MM.1S (cell line): Measurements from ENCODE around the gene RALGAPA2.

Source experiments
- DNase-seq: peaks from one replicate; pipeline ENCODE4 v3.0.0-alpha.2; 2015
- H2AFZ ChIP-seq: fragments of 300-600 bp; sonication (generic); 2 replicates; pipeline ENCODE4 v1.6.0; 2016; ENCODE audit warnings: antibody characterized with exemption, low read length
- H3F3A ChIP-seq: fragments of 300-600 bp; sonication (generic); 2 replicates; pipeline ENCODE4 v1.6.1; 2016; ENCODE audit warnings: mild to moderate bottlenecking, antibody characterized with exemption, low read length, moderate library complexity, mixed read lengths; ENCODE audit not compliant: insufficient read depth
- H3K27ac ChIP-seq: fragments of 300-600 bp; sonication (generic); 2 replicates; pipeline ENCODE4 v1.5.1; 2016; ENCODE audit warnings: mild to moderate bottlenecking, low read length
- H3K27me3 ChIP-seq: fragments of 300-600 bp; sonication (generic); replicated peaks from 2 replicates; pipeline ENCODE4 v1.6.0; 2016; ENCODE audit warnings: low read length; ENCODE audit not compliant: insufficient read depth
- H3K36me3 ChIP-seq: fragments of 300-600 bp; sonication (generic); replicated peaks from 2 replicates; pipeline ENCODE4 v1.6.1; 2016; ENCODE audit warnings: mild to moderate bottlenecking, low read length, mixed read lengths; ENCODE audit not compliant: insufficient read depth
- H3K4me1 ChIP-seq: fragments of 300-600 bp; sonication (generic); 2 replicates; pipeline ENCODE4 v1.6.1; 2016; ENCODE audit warnings: low read length, mixed read lengths
- H3K4me2 ChIP-seq: fragments of 300-600 bp; sonication (generic); 2 replicates; pipeline ENCODE4 v1.6.0; 2016; ENCODE audit warnings: low read depth, low read length
- H3K4me3 ChIP-seq: fragments of 300-600 bp; sonication (generic); 2 replicates; pipeline ENCODE4 v1.5.1; 2016; ENCODE audit warnings: low read length, mixed read lengths
- H3K79me2 ChIP-seq: fragments of 300-600 bp; sonication (generic); 2 replicates; pipeline ENCODE4 v1.6.1; 2016; ENCODE audit warnings: mixed run types, low read length, mixed read lengths
- H3K9ac ChIP-seq: fragments of 300-600 bp; sonication (generic); 2 replicates; pipeline ENCODE4 v1.6.1; 2016; ENCODE audit warnings: low read length, mixed read lengths
- H3K9me2 ChIP-seq: fragments of 300-600 bp; sonication (generic); replicated peaks from 2 replicates; pipeline ENCODE4 v1.6.1; 2016; ENCODE audit warnings: mild to moderate bottlenecking, low read length, mixed read lengths; ENCODE audit not compliant: insufficient read depth
- H3K9me3 ChIP-seq: fragments of 300-600 bp; sonication (generic); replicated peaks from 2 replicates; pipeline ENCODE4 v1.6.1; 2016; ENCODE audit warnings: mild to moderate bottlenecking, low read length, mixed read lengths; ENCODE audit not compliant: insufficient read depth
- H4K20me1 ChIP-seq: fragments of 300-600 bp; sonication (generic); 2 replicates; pipeline ENCODE4 v1.6.1; 2016; ENCODE audit warnings: mild to moderate bottlenecking, low read length, moderate library complexity, mixed read lengths; ENCODE audit not compliant: insufficient read depth
- CTCF ChIP-seq: fragments of 300-600 bp; sonication (generic); IDR thresholded peaks from 2 replicates; pipeline ENCODE4 v1.5.1; 2016; ENCODE audit warnings: antibody characterized with exemption, low read length, mixed read lengths
- EZH2 ChIP-seq: fragments of 300-600 bp; sonication (generic); optimal IDR thresholded peaks from 2 replicates; pipeline ENCODE3; 2017; ENCODE audit warnings: low read depth, mild to moderate bottlenecking, antibody characterized with exemption, low read length, mixed read lengths
- EZH2phosphoT487 ChIP-seq: fragments of 300-600 bp; sonication (generic); IDR thresholded peaks from 2 replicates; pipeline ENCODE4 v1.6.1; 2018; ENCODE audit warnings: antibody characterized with exemption, low read length

Gene RALGAPA2

GRCh38 chr20:20521736-20522135 lies 190.7 kb downstream of the RALGAPA2 start:
- no peaks in the 10 kb centered on the region for H4K20me1 ChIP-seq
- no peak overlapping the region for H3K27ac ChIP-seq
- H2AFZ ChIP-seq = no peak overlapping the region
- H3K9me2 ChIP-seq = no peaks in the 10 kb centered on the region
- H3F3A ChIP-seq = no peaks in the 10 kb centered on the region
- H3K9ac ChIP-seq = no peak overlapping the region
- no peak for DNase-seq
- no peaks in the 10 kb centered on the region for H3K79me2 ChIP-seq
- H3K4me2 ChIP-seq = no peak overlapping the region
- no peak overlapping the region for H3K4me3 ChIP-seq
- no peaks in the 10 kb centered on the region for H3K4me1 ChIP-seq
- TF ChIP-seq CTCF (no peak), EZH2 (no peak), EZH2phosphoT487 (no peak)
- H3K36me3 ChIP-seq = no peaks in the 10 kb centered on the region
- no peaks in the 10 kb centered on the region for H3K27me3 ChIP-seq
- no peaks in the 10 kb centered on the region for H3K9me3 ChIP-seq

DNA sequence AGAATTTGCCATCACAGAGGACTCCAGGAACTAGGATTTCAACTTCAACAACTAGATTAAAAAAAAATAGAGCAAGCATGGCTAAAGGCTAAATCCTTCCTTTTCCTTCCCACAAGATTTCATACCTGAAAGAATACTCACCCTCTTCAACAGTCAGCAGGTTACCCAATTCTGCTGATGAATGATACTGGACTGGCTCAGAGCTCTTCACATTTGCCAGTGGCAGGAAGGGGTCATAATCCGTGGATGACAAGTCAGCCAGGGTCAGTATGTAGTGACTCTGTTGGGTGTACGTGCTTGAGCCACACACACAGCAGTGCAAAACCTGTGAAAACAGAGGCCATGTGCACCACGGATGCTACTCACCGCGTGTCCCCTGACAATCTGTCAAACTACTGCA lies 191.7 kb downstream of the RALGAPA2 start:
- Histone ChIP-seq H2AFZ (no peak overlapping the region), H3K4me2 (no peak overlapping the region), H3K9me2 (no peaks in the 10 kb centered on the region), H3K27ac (no peak overlapping the region), H3K9me3 (no peaks in the 10 kb centered on the region), H3F3A (no peaks in the 10 kb centered on the region), H4K20me1 (no peaks in the 10 kb centered on the region), H3K4me1 (no peaks in the 10 kb centered on the region), H3K4me3 (no peak overlapping the region), H3K79me2 (no peaks in the 10 kb centered on the region), H3K36me3 (no peaks in the 10 kb centered on the region), H3K27me3 (no peaks in the 10 kb centered on the region), H3K9ac (no peak overlapping the region)
- DNase-seq = no peak
- TF ChIP-seq EZH2phosphoT487 = no peak
- TF ChIP-seq CTCF = no peak
- TF ChIP-seq EZH2 = no peak

DNA sequence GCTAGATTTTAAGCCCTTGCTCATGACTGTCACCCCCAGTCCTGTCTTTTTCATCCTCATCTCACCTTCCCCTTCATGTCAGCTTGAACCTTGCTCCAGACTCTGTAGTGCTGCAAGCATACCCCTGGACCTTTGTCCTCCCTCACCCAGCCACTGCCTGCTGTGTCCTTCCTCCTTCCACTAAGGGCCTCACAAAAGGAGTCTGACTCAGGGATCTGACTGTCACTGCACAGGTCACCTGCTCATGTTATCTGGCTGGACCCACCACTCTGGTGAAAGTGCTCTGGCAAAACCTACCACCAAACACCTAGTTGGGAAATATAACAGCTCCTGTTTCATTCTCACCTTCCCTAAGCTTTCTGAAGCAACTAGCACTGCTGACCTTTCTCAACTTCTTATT lies 193.2 kb downstream of the RALGAPA2 start:
- Histone ChIP-seq H3K9me2 (no peaks in the 10 kb centered on the region), H3K4me3 (no peak overlapping the region), H3K4me1 (no peaks in the 10 kb centered on the region), H3K79me2 (no peaks in the 10 kb centered on the region), H3K36me3 (no peaks in the 10 kb centered on the region), H3K4me2 (no peak overlapping the region), H3K27ac (no peak overlapping the region), H3K9me3 (no peaks in the 10 kb centered on the region), H4K20me1 (no peaks in the 10 kb centered on the region), H2AFZ (no peak overlapping the region), H3F3A (no peaks in the 10 kb centered on the region), H3K27me3 (no peaks in the 10 kb centered on the region), H3K9ac (no peak overlapping the region)
- DNase-seq = no peak
- TF ChIP-seq EZH2 (no peak), CTCF (no peak), EZH2phosphoT487 (no peak)
